ENCODE data around the gene ANKRD44.

The ANKRD44 gene

GRCh38 chr2:197135806-197136205 is 174.8 kb downstream of the ANKRD44 start:
- TF ChIP-seq CTCF (IDR thresholded peaks at IDR 0.05; ENCODE audit: low read depth, low read length), result no peak
- no peak overlapping the region for H3K4me3 ChIP-seq (ENCODE audit: low read depth, low read length)

GRCh38 chr2:197134206-197134605 is 176.4 kb downstream of the ANKRD44 start:
- no peak for TF ChIP-seq CTCF (IDR thresholded peaks at IDR 0.05; ENCODE audit: low read depth, low read length)
- H3K4me3 ChIP-seq (ENCODE audit: low read depth, low read length), result no peak overlapping the region

- no peak for TF ChIP-seq CTCF (IDR thresholded peaks at IDR 0.05; ENCODE audit: low read depth, low read length)
- no peak overlapping the region for H3K4me3 ChIP-seq (ENCODE audit: low read depth, low read length)
Measured at GRCh38 chr2:197131558-197131855, 179.1 kb downstream of the ANKRD44 start.

DNA sequence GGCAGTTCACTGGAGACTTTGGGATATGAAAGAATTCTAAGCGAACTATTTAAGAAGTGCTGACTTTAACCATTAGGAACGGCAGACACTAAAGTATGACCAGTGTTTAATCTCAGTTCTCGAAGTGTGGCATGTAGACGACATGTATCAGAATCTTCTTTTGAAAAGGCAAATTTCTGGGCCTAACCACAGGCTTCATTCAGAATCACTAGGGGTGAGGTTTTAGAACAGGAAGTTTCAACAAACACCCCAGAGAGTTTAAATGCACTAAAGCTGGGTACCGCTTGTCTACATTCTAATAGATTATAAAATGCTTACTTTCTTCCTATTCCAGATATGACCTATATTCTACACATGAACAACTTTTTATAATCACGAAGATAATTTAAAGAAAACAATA is 180.3 kb downstream of the ANKRD44 start:
- no peak for TF ChIP-seq CTCF (IDR thresholded peaks at IDR 0.05; ENCODE audit: low read depth, low read length)
- H3K4me3 ChIP-seq (ENCODE audit: low read depth, low read length), result no peak overlapping the region

DNA sequence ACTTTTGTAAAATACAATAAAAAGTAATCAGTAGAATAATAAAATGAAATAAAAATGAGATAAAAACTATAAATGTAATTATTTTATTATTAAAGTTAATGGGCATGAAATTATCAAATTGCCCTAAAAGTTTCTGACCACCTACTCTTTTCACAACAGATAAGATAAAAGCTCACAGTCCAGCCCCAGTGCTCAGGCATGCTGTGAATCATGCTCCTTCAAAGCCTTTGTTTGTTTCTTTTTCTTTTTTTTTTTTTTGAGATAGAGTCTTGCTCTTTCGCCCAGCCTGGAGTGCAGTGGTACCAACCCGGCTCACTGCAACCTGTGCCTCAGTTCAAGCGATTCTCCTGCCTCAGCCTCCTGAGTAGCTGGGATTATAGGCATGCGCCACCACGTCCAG is 181.7 kb downstream of the ANKRD44 start:
- TF ChIP-seq CTCF (IDR thresholded peaks at IDR 0.05; ENCODE audit: low read depth, low read length), result no peak
- no peak overlapping the region for H3K4me3 ChIP-seq (ENCODE audit: low read depth, low read length)

- no peak for TF ChIP-seq CTCF (IDR thresholded peaks at IDR 0.05; ENCODE audit: low read depth, low read length)
- no peak overlapping the region for H3K4me3 ChIP-seq (ENCODE audit: low read depth, low read length)
Measured at GRCh38 chr2:197128126-197128525, 182.5 kb downstream of the ANKRD44 start.

DNA sequence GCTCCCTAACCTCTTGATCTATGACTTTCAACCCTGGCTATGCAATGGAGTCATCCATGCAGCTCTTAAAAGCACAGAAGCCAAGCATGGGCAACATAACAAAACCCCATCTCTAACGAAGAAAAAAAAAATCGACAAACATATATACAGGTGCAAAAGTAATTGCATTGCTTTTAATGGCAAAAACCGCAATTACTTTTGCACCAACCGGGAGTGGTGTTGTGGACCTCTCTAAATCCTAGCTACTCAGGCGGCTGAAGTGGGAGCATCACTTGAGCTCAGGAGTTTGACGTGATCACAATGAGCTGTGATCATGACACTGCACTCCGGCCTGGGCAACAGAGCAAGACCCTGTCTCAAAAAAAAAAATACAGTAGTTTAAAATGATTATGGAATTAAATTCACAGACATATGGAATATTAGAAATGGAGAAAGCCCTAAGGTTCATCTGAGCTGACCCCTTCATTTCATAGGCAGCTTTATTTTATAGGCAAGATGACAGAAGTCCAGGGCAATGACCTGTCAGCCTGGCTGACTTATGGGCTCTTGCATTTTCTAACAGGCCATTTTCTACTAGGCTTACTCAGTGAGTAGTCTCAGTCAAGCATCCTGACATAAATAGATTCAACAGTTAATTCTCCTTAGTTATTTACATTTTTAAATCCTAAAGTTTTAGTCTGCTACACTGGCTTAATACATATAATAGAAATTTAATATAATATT is 183.8 kb downstream of the ANKRD44 start:
- no peak for TF ChIP-seq CTCF (IDR thresholded peaks at IDR 0.05; ENCODE audit: low read depth, low read length)
- H3K4me3 ChIP-seq (ENCODE audit: low read depth, low read length), result no peak overlapping the region
